Measurements from ENCODE around the gene SORCS3. TPM values are rescaled to one million over a fixed set of nuclear protein-coding genes. Genes with fewer than 3 reads are reported as not detected.

SORCS3 gene
- total and polyA plus RNA-seq, 10 of the 15 experiments (the other 5 are each of a cell fraction or from before 2014, with no cell fraction given) = 0.01 to 0.04 (median 0.02) TPM; not detected in 7

GRCh38 chr10:104767282-104767681, 126.2 kb downstream of the SORCS3 start:
- no peaks in the 10 kb centered on the region for H3K9me3 ChIP-seq (replicated peaks; ENCODE audit: control insufficient read depth, insufficient read depth, low read length)
- DNase-seq (ENCODE audit: low read depth, low spot score) (no peak), FAIRE-seq (no peak), ATAC-seq (no peak)
- H3K36me3 ChIP-seq (ENCODE audit: control insufficient read depth in 2 of 2, insufficient read depth in 2 of 2, low read length in 1 of 2) = no peaks in the 10 kb centered on the region
- no peak overlapping the region for H3K27ac ChIP-seq (ENCODE audit: control insufficient read depth, insufficient read depth)
- H3K79me2 ChIP-seq (ENCODE audit: control insufficient read depth, insufficient read depth, low read length) = no peaks in the 10 kb centered on the region
- no peaks in the 10 kb centered on the region for H4K20me1 ChIP-seq (ENCODE audit: control insufficient read depth, insufficient read depth)
- TF ChIP-seq BCL11A (IDR thresholded peaks at IDR 0.05; ENCODE audit: low read depth, low read length) = no peak
- no peak for TF ChIP-seq YY1 (IDR thresholded peaks at IDR 0.05; ENCODE audit: low read depth, low read length)
- no peak for TF ChIP-seq GABPA (IDR thresholded peaks at IDR 0.05; ENCODE audit: low read depth)
- no peak for TF ChIP-seq HSF1 (IDR thresholded peaks at IDR 0.05; ENCODE audit: low read depth, low read length)
- no peak for TF ChIP-seq IRF4 (IDR thresholded peaks at IDR 0.05; ENCODE audit: low read depth, low read length)
- TF ChIP-seq TAF1 (IDR thresholded peaks at IDR 0.05; ENCODE audit: borderline replicate concordance, low read depth, low read length) = no peak
- TF ChIP-seq USF1 (IDR thresholded peaks at IDR 0.05; ENCODE audit: borderline replicate concordance, extremely low read length, insufficient read depth, low read depth, low read length) = no peak
- no peak for TF ChIP-seq STAT1 (conservative IDR thresholded peaks at IDR 0.05)
- no peak for TF ChIP-seq ZBTB33 (IDR thresholded peaks at IDR 0.05)
- no peak for TF ChIP-seq SRF (IDR thresholded peaks at IDR 0.05; ENCODE audit: low read depth in 2 of 2, low read length in 2 of 2)
- no peaks in the 10 kb centered on the region for H3K4me1 ChIP-seq (ENCODE audit: control insufficient read depth, insufficient read depth, low read length)
- no peak overlapping the region for H3K4me3 ChIP-seq
- H2AFZ ChIP-seq (ENCODE audit: control insufficient read depth, low read depth, low read length) = no peak overlapping the region
- WGBS (ENCODE audit: insufficient coverage, insufficient replicate concordance, low lambda C conversion rate, missing lambda C conversion rate) = 0% methylated on average over 1 of the region's 2 CpGs
- H3K9ac ChIP-seq (ENCODE audit: control insufficient read depth, insufficient read depth, low read length) = no peak overlapping the region
- CTCF ChIA-PET = interaction anchor here (0.9 to 1.5 kb wide), 3 partner anchors 14 to 924 kb away, joined by 3 to 12 read pairs (median 3); no protein-coding TSS in a partner anchor
- intact Hi-C loops (cut with micrococcal nuclease; ENCODE audit: unreplicated experiment) (loop anchor here (2.0 kb wide), 1 partner anchor 158 kb away; no protein-coding TSS in a partner anchor), in situ Hi-C loops (cut with MboI) (no loop called here)
- no TSS peak for BruUV-seq (replicated peaks)
- no peaks in the 10 kb centered on the region for H3K27me3 ChIP-seq (replicated peaks in 1 of 2; ENCODE audit: control insufficient read depth in 2 of 2, insufficient read depth in 2 of 2, low read length in 1 of 2)
- H3K4me2 ChIP-seq (ENCODE audit: control insufficient read depth, insufficient read depth) = no peak overlapping the region
- POLR2A ChIA-PET = no interaction called here
- SMC1A ChIA-PET (ENCODE audit: uncharacterized antibody, unreplicated experiment) = no interaction called here
- RAD21 ChIA-PET (ENCODE audit: unreplicated experiment) = interaction anchor here (1.4 kb wide), 1 partner anchor 156 kb away, joined by 4 read pairs; no protein-coding TSS in a partner anchor

Measured in GM12878 (cell line).